Measurements from ENCODE around the gene TMEM259. TPM values are rescaled to one million over a fixed set of nuclear protein-coding genes. Genes with fewer than 3 reads are reported as not detected.

Gene TMEM259
- total and polyA plus RNA-seq, 9 of the 15 experiments (the other 6 are each of a cell fraction or from before 2014, with no cell fraction given), result 0.52 to 231 (median 63.6) TPM

DNA sequence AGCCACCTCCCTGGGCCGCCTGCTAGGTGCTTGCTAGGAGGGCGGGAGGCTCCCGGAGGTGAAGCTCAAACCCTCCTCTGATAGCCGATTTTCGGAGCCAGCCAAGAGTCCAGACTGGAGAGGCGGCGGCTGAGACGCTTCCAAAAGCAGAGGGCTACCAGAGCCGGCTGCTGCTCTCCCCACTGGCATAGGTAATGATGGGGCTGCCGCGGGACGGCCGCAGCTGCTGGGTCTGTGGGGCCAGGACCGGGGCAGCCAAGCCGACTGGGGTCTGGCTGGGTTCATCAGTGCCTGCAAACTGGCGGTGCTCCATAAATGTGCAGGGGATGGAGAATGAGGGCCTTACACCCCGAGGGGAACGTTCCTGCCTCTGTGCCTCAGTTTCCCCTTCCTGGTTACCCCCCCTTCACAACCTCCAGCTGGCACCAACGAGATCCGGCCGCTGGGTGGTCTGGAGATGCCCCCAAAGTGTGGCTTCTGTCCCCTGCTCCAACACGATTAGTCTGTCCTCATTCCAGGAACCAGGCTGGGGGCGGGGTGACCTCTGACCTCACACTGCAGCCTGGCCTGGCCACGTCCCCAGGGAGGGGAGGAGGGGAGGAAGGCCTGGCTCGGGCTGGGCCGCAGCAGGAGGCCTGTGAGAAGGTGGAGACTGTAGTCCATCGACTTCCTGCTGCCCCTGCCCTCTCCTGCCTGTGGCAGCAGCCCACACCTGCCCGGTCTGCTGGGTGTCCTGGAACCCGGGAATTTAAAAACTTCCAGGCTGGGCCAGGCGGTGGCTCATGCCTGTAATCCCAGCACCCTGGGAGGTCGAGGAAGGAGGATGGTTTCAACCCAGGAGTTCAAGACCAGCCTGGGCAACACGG, 40.6 kb downstream of the TMEM259 start (continued):
- TF ChIP-seq TEAD1 (CRISPR knock-in tag; IDR thresholded peaks at IDR 0.05), result peak; percentile 60 to 93; a peak in 2 of 4 replicates
- TF ChIP-seq GABPB1 (CRISPR knock-in tag; IDR thresholded peaks at IDR 0.05), result no peak; the same call in 1 of the 2 replicates
- no peak for TF ChIP-seq TARDBP (IDR thresholded peaks at IDR 0.05)
- TF ChIP-seq, protein P1, sequence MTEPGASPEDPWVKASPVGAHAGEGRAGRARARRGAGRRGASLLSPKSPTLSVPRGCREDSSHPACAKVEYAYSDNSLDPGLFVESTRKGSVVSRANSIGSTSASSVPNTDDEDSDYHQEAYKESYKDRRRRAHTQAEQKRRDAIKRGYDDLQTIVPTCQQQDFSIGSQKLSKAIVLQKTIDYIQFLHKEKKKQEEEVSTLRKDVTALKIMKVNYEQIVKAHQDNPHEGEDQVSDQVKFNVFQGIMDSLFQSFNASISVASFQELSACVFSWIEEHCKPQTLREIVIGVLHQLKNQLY (CRISPR knock-in tag; conservative IDR thresholded peaks at IDR 0.05), result no peak
- TF ChIP-seq USF1 (CRISPR knock-in tag; IDR thresholded peaks at IDR 0.05), result 0 out of 2 replicates have a peak, but pooled peaks have one; percentile 31
- no peak for TF ChIP-seq SMAD2 (IDR thresholded peaks at IDR 0.05; ENCODE audit: low read depth, low read length)
- TF ChIP-seq BRF1 (IDR thresholded peaks at IDR 0.05; ENCODE audit: borderline replicate concordance, extremely low read depth, insufficient read length), result no peak
- no peak for TF ChIP-seq ZNF133 (CRISPR knock-in tag; IDR thresholded peaks at IDR 0.05)
- TF ChIP-seq SIN3B (IDR thresholded peaks at IDR 0.05; ENCODE audit: low read depth), result no peak
- TF ChIP-seq PHF21A (IDR thresholded peaks at IDR 0.05; ENCODE audit: borderline replicate concordance, low read depth), result 0 out of 2 replicates have a peak, but pooled peaks have one; percentile 56
- TF ChIP-seq CBX1 (IDR thresholded peaks at IDR 0.05; ENCODE audit: low read depth), result no peak
- no peak for TF ChIP-seq GATA2 (CRISPR knock-in tag; IDR thresholded peaks at IDR 0.05)
- no peak for TF ChIP-seq CC2D1A (IDR thresholded peaks at IDR 0.05)
- no peak for TF ChIP-seq TAF9B (IDR thresholded peaks at IDR 0.05; ENCODE audit: partially characterized antibody)
- no peak for TF ChIP-seq CEBPB (tag; IDR thresholded peaks at IDR 0.05)
- TF ChIP-seq THRAP3 (IDR thresholded peaks at IDR 0.05; ENCODE audit: borderline replicate concordance), result no peak
- TF ChIP-seq, protein P2, sequence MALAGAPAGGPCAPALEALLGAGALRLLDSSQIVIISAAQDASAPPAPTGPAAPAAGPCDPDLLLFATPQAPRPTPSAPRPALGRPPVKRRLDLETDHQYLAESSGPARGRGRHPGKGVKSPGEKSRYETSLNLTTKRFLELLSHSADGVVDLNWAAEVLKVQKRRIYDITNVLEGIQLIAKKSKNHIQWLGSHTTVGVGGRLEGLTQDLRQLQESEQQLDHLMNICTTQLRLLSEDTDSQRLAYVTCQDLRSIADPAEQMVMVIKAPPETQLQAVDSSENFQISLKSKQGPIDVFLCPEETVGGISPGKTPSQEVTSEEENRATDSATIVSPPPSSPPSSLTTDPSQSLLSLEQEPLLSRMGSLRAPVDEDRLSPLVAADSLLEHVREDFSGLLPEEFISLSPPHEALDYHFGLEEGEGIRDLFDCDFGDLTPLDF (CRISPR knock-in tag; IDR thresholded peaks at IDR 0.05), result no peak
- peak; percentile 70; the same call in 1 of the 2 replicates for TF ChIP-seq ZNF175 (CRISPR knock-in tag; IDR thresholded peaks at IDR 0.05; ENCODE audit: low read depth)
- TF ChIP-seq ZNF143 (CRISPR knock-in tag; IDR thresholded peaks at IDR 0.05), result peak; percentile 36; the same call in 1 of the 2 replicates
- peak; percentile 69 for TF ChIP-seq FIP1L1 (IDR thresholded peaks at IDR 0.05; ENCODE audit: low read depth, low read length, poor library complexity, severe bottlenecking)
- TF ChIP-seq L3MBTL2 (IDR thresholded peaks at IDR 0.05), result peak; percentile 83
- TF ChIP-seq, protein P3, sequence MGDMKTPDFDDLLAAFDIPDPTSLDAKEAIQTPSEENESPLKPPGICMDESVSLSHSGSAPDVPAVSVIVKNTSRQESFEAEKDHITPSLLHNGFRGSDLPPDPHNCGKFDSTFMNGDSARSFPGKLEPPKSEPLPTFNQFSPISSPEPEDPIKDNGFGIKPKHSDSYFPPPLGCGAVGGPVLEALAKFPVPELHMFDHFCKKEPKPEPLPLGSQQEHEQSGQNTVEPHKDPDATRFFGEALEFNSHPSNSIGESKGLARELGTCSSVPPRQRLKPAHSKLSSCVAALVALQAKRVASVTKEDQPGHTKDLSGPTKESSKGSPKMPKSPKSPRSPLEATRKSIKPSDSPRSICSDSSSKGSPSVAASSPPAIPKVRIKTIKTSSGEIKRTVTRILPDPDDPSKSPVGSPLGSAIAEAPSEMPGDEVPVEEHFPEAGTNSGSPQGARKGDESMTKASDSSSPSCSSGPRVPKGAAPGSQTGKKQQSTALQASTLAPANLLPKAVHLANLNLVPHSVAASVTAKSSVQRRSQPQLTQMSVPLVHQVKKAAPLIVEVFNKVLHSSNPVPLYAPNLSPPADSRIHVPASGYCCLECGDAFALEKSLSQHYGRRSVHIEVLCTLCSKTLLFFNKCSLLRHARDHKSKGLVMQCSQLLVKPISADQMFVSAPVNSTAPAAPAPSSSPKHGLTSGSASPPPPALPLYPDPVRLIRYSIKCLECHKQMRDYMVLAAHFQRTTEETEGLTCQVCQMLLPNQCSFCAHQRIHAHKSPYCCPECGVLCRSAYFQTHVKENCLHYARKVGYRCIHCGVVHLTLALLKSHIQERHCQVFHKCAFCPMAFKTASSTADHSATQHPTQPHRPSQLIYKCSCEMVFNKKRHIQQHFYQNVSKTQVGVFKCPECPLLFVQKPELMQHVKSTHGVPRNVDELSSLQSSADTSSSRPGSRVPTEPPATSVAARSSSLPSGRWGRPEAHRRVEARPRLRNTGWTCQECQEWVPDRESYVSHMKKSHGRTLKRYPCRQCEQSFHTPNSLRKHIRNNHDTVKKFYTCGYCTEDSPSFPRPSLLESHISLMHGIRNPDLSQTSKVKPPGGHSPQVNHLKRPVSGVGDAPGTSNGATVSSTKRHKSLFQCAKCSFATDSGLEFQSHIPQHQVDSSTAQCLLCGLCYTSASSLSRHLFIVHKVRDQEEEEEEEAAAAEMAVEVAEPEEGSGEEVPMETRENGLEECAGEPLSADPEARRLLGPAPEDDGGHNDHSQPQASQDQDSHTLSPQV (IDR thresholded peaks at IDR 0.05), result peak; percentile 96
